ENCODE data around the gene TRIM63.

DNA sequence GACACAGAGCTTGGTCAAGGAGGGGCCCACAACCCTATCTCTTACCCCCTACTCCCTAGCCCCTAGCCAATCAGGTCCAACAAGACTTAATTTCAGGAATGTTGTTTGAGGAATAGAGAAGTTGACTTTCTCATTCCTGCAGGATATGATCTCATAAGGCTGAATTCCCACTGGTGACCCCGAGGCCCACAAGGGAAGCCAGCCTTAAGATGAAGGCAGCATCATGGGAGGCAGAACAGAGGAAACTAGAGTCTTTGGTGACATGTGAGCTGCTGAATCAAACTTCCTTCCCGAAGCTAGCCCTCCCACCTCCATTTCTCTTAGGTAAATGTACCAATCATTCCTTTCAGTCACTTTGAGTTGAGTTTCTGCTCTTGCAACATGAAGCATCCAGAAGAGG is 35.1 kb upstream of the TRIM63 start:
- TF ChIP-seq CTCF (conservative IDR thresholded peaks at IDR 0.05 in 1 of 2, IDR thresholded peaks at IDR 0.05 in 1 of 2; ENCODE audit: low read depth in 1 of 2, low read length in 2 of 2) (no peak), EZH2 (IDR thresholded peaks at IDR 0.05; ENCODE audit: low read length, missing control alignments) (no peak)
